SK-N-MC (cell line): ENCODE data around the gene IL21.

ENCODE experiments used
- FOXP2 ChIP-seq: optimal IDR thresholded peaks from 2 replicates; pipeline ENCODE3; 2011; ENCODE audit warnings: mild to moderate bottlenecking, moderate library complexity; ENCODE audit not compliant: insufficient read depth; ENCODE audit errors: extremely low read length, control extremely low read depth
- POLR2AphosphoS5 ChIP-seq: IDR thresholded peaks from 2 replicates; pipeline ENCODE4 v1.6.1; 2012; ENCODE audit warnings: mild to moderate bottlenecking, low read depth, low read length, borderline replicate concordance

DNA sequence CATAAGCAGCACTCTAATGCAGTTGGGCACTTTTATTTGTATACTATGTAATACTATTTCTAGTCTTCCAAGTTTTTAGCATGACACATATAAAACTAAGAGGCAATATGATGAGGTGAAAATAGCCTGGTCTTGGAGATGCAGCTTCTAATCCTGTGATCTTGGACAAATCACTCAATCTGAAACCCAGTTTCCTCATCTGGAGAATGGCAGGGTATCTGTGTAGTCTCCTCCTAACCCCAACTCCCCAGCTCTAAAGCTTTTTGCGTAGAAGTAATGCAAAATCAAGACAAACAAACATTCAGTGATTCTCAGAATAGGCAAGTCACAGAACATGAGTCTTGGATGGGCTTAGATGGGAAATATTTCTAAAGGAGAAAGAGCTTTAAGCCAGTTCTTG lies 36.7 kb upstream of the IL21 start:
- TF ChIP-seq POLR2AphosphoS5 (no peak), FOXP2 (no peak)
